DMS53 (cell line): Measurements from ENCODE around the gene CADPS2.
"Not testable (repeated sequence)": the region's sequence is repeated elsewhere in the genome, so short reads cannot be mapped to it uniquely, and the experiment has no call there.

Experiments used
- DNase-seq: peaks from one replicate; lab custom pipeline; 2025; lab: John Stamatoyannopoulos, UW

The CADPS2 gene

DNA sequence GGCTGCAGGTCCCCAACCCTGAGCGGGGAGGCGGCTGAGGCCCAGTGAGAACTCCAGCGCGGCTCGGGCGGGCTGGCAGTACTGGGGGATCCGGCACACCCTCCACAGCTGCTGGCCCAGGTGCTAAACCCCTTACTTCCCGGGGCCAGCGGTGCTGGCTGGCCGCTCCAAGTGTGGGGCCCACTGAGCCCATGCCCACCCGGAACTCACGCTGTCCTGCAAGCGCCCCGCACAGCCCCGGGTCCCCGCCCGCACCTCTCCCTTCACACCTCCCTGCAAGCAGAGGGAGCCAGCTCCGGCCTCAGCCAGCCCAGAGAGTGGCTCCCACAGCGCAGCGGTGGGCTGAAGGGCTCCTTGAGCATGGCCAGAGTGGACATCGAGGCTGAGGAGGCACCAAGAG, 212.3 kb downstream of the CADPS2 start:
- no peak for DNase-seq

DNA sequence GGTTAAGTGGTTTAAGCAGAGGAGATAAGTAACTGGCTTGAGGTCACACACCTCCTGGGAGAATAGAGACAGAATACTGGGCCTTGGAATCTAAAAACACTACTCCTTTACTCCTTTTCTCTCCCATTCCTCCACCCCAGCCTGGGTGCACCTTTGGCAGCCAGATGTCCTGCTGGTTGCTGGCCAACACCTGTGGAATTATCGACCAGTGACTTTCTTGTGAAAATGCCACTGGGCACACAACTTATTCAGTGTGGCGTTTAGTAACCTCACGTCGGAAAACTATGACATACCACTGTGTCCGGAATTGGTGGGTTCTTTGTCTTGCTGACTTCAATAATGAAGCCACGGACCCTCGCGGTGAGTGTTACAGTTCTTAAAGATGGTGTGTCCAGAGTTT, 213.7 kb downstream of the CADPS2 start:
- no peak for DNase-seq

GRCh38 chr7:122663733-122664132, 222.5 kb downstream of the CADPS2 start:
- DNase-seq = no peak

- DNase-seq = no peak
Observed at GRCh38 chr7:122658856-122659255, 227.4 kb downstream of the CADPS2 start.

GRCh38 chr7:122653685-122654084, 232.6 kb downstream of the CADPS2 start:
- peak; percentile 33 for DNase-seq

DNA sequence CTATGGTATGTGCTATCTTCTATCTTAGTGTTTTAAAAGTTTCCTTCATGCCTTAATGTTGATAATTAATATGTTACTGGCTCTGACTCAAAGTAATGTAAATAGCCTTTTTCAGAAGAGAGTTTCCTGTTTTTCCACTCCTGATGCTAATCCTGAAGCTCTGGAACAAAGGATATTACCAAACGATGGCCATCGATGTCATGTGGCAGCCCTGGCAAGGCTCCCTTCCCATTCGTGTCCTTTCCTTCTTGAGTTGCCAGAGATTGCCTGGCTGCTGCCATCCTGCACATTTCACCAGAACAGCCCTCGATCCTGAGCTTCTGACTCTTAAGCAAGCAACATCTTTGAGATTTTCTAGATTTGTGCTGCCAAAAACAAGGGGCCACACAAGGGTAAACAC, 233.4 kb downstream of the CADPS2 start:
- DNase-seq = peak; percentile 93

DNA sequence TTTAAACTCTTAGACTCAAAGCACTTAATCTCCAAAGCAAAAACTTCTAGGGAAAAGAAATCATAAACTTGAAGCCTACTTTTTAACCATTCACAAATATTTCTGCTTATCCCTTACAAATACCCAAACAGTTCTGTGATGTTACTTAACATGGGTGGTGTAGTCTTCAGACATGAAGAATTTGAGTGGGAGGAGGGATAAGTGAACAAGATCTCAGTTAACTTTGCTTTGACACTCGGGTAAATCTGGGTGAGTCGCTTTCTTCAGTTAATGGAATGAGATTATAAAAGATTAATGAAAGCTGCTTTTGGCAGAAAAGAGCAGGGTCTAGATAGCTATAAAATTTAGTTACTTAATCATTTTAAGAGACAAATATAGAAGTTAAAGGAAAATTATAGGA, 234.8 kb downstream of the CADPS2 start:
- no peak for DNase-seq

GRCh38 chr7:122643250-122643649, 243.0 kb downstream of the CADPS2 start:
- no peak for DNase-seq

DNA sequence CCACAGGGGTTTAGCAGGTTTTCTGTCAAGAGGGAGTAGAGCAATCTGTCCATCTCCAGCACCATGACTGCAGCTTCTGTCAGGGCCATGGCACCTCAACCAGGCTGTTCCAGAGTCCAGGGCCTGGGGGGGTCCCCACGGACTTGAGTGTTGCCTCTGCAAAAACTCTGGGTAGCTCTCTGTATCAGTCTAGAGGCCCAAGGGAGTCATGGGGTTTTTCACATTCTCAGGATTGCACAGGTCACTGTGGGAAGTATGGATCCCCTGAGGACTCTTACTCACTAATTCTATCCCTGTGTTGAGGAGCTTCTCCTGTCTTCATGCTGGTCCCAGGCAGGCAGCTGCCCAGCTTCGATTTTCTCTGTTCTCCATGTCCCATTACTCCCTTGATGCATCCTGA, 247.8 kb downstream of the CADPS2 start:
- no peak for DNase-seq

DNA sequence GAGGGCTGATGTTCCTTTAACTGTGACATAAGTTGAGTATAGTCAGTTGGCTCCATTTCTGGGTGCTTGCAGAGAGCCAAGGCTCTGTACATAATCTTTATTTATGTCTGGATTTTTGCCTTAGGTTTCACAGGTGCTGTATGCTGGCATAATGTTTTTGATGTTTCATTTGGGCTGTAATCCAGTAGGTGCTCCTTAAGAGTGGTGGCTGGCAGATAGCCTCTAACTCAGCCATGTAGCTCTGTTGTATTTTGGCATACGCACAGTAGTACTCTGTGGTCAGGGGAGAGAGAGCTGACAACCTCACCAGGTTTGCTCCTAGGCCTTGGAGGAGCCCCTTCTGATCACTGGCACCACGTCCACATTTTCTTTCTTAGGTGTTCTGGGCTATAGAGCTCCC, 248.5 kb downstream of the CADPS2 start:
- no peak for DNase-seq

GRCh38 chr7:122635481-122635880, 250.8 kb downstream of the CADPS2 start:
- DNase-seq = not testable (repeated sequence)

GRCh38 chr7:122633472-122633871, 252.8 kb downstream of the CADPS2 start:
- DNase-seq = no peak

DNA sequence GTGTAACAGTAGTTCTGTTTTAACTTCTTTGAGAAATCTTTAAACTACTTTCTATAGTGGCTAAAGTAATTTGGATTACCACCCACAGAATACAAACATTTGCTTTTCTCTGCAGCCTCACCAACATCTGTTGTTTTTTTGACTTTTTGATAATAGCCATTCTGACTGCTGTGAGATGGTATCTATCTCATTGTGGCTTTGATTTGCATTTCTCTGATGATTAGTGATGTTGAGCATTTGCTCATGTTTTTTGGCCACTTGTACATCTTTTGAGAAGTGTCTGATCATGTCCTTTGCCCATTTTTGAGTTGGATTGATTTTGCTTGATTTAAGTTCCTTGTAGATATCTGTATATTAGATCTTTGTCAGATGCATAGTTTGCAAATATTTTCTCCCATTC, 254.0 kb downstream of the CADPS2 start:
- DNase-seq = no peak

GRCh38 chr7:122629412-122629953, 256.8 kb downstream of the CADPS2 start:
- DNase-seq = no peak

- peak; percentile 76 for DNase-seq
Observed at GRCh38 chr7:122628651-122629411, 257.4 kb downstream of the CADPS2 start.

- peak; percentile 70 for DNase-seq
Observed at GRCh38 chr7:122626785-122627184, 259.5 kb downstream of the CADPS2 start.

GRCh38 chr7:122622682-122623081, 263.6 kb downstream of the CADPS2 start:
- DNase-seq = peak; percentile 53

DNA sequence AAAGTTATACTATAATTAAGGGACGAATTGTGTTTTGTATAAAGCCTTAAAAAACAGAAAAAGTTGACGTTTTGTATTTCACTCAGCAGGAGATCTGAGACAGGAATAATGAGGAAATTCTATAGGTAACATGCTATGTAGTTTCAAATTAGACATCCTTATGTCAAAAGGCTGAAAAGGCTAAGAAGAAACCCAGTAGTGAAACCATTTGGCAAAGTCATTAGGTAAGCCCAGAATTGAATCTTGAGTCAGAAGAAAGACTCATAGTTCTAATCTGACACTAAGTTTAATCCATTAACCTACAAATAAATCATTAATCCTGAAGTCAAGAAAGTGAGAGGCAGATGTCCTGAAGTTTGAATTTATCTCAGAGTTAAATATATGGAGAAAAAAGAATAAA, 266.6 kb downstream of the CADPS2 start:
- DNase-seq = no peak

DNA sequence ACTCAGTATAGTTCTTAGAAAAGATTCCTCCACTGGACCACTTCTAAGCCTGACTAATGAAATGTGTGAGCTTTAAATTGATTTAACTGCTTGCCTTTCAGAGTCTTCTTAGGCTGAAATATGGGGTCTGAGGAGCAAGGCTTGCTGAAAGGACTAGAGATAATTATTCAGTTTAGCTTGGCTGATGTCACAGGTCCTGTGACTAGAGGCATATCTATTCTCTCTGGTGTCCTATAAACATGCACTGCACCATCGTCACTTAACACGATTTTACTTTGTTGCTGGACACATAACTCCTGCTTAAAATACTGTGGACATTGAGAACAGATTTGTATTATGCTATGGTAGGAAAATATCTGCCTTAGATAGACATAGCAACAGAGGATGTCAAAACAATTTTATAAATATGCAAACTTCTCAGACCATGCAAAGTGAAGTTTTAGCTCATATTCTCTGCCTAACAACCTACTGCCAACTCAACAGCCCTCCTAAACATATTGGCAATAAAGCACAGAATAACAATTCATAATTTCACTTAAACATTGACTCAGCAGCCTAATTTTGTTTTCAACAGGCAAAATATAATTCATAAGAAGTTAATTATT, 267.6 kb downstream of the CADPS2 start:
- DNase-seq = peak; percentile 8

DNA sequence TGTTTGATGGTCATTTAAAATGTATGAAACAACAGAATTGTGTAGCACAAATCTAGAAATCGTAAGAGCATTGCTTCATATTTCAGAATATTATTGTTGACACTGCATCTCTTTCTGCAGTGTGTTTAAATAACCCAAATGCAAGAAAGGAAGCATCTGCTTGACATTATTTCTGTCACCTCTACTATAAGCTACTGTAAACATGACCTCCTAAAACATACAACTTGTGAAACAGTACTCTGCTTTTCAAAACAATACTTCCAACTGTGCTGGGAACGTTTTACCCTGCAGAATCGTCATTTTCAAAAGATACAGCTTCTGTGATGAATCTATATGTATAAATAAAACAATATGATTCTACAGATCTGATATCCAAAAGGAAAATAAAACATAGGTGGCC, 269.3 kb downstream of the CADPS2 start:
- peak; percentile 72 for DNase-seq

DNA sequence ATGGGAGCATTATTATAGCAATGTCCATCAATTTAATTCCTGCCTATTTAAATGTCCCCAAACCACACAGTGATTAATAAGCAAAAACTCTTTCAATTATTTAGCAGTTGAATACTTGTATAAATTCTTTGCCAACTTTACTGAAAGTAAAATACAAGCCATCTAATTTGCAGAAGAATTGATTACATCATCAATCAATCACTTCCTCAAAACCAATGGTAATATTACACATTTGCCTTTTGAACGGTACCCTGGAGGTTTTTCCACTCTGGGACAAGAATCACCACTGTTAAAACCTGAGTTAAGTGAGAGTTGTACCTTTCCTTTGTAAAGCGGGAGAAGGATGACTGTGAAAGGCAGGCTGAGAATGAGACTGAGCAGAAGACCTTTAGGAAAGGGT, 280.3 kb downstream of the CADPS2 start:
- DNase-seq = no peak

GRCh38 chr7:122604251-122604650, 282.0 kb downstream of the CADPS2 start:
- DNase-seq = no peak

DNA sequence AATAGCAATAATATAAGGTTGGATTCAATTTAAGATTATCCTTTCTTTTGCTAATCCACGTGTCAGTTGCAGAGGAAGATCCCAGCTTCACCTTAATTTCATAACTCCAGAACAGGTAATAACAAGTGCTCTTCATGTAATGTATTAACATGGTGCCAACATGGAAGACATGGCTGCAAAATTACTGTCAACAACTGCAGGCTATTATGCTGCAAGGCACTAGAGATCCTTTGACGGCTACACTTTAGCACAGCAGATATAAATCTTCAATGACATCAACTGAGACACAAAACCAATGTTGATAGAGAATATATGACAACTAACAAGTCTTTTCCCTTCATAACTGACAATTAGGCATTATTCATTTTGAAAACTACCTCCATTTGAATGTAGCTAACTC, 283.5 kb downstream of the CADPS2 start:
- no peak for DNase-seq

DNA sequence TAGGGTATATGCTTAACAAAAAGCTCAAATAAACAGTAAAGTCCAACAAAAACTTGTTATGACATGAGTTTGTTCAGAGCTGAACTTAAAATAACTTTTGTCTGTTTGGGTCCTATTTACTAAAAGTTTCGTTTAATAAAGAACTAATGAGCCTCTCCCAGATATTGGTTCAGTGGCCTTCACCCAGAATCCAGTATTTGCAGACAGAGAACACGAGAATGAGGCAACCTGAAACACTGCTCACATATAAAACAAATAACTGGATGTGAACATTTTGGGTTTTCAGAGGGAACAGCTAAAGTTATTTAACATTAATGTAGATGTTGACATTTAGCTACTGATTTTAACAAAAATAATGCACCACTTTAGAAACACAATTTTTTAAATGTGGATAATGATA, 285.6 kb downstream of the CADPS2 start:
- no peak for DNase-seq
